Measurements from ENCODE around the gene RNH1.

DNA sequence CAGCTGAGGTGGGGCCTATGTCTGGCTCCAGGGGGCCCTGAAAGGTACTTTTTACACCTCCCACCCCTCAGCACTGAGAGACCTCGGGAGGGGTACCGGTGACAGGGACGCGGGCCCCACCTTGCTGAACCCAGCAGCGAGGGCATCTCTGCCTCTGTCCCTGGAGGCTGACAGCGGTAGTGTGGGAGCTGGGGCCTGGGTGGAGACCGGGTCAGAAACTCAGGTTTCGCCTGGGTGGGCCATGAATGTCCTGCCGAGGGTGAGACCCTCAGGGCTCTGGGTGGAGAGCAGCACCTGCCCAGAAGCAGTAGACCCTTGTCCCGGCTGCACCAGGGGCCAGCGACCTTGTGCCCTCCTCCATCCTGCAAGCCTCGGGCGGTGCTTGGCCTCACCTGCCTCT, 34.8 kb downstream of the RNH1 start:
- TF ChIP-seq, protein P1, sequence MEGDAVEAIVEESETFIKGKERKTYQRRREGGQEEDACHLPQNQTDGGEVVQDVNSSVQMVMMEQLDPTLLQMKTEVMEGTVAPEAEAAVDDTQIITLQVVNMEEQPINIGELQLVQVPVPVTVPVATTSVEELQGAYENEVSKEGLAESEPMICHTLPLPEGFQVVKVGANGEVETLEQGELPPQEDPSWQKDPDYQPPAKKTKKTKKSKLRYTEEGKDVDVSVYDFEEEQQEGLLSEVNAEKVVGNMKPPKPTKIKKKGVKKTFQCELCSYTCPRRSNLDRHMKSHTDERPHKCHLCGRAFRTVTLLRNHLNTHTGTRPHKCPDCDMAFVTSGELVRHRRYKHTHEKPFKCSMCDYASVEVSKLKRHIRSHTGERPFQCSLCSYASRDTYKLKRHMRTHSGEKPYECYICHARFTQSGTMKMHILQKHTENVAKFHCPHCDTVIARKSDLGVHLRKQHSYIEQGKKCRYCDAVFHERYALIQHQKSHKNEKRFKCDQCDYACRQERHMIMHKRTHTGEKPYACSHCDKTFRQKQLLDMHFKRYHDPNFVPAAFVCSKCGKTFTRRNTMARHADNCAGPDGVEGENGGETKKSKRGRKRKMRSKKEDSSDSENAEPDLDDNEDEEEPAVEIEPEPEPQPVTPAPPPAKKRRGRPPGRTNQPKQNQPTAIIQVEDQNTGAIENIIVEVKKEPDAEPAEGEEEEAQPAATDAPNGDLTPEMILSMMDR (IDR thresholded peaks at IDR 0.05), result no peak
- no peak for TF ChIP-seq POLR2A (IDR thresholded peaks at IDR 0.05)
